ENCODE results near the gene SNX32.

DNA sequence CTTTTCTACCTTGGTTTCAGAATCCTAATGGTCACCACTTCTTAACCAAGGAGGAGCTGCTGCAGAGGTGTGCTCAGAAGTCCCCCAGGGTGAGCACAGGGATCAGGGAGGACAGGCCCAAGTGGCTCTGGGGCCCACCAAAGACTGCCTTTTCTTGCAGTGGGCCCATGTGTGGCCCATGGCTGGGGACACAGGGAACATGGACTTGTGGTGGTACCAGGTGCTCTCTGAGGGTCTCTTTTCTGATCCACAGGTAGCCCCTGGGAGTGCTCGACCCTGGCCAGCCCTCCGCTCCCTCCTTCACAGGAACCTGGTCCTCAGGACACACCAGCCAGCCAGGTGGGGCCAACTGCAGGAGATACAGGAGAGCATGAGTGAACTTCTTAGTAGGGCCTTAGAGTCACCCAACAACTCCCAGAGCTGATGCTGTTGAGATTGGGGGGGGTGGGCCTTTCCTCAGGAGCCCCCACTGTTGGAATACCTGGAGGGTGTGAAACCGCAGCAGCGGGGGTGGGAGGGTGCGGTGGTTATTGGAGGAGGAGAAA, 28.5 kb downstream of the SNX32 start:
- TF ChIP-seq, protein P1, sequence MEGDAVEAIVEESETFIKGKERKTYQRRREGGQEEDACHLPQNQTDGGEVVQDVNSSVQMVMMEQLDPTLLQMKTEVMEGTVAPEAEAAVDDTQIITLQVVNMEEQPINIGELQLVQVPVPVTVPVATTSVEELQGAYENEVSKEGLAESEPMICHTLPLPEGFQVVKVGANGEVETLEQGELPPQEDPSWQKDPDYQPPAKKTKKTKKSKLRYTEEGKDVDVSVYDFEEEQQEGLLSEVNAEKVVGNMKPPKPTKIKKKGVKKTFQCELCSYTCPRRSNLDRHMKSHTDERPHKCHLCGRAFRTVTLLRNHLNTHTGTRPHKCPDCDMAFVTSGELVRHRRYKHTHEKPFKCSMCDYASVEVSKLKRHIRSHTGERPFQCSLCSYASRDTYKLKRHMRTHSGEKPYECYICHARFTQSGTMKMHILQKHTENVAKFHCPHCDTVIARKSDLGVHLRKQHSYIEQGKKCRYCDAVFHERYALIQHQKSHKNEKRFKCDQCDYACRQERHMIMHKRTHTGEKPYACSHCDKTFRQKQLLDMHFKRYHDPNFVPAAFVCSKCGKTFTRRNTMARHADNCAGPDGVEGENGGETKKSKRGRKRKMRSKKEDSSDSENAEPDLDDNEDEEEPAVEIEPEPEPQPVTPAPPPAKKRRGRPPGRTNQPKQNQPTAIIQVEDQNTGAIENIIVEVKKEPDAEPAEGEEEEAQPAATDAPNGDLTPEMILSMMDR (IDR thresholded peaks at IDR 0.05): no peak
- no peak for TF ChIP-seq POLR2A (IDR thresholded peaks at IDR 0.05)
